HG03571 (cell line): Measurements from ENCODE around the gene FAM124A.

Source experiments
- ATAC-seq: cut with Tn5 transposase; IDR thresholded peaks from one replicate; pipeline ENCODE4 v1.9.1; 2021; ENCODE audit not compliant: unreplicated experiment

The FAM124A gene

DNA sequence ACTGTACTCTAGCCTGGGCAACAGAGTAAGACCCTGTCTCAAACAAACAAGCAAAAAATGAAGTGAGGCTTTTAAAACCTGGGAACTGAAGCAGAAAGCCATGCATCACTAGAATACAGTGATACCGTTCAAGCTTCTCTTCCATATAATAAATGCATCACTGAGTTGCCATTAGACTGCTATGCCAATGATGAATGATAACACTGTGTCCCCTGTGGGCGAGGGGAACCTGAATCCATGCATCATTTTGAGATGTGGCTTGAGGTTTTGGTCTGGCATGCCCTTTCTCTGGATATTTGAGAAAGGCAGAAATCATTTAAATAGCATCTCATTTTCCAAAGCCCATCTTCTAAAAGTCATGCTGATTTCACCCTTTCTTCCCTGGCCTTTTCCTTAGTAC is 1.5 kb upstream of the FAM124A start:
- ATAC-seq, result no peak

DNA sequence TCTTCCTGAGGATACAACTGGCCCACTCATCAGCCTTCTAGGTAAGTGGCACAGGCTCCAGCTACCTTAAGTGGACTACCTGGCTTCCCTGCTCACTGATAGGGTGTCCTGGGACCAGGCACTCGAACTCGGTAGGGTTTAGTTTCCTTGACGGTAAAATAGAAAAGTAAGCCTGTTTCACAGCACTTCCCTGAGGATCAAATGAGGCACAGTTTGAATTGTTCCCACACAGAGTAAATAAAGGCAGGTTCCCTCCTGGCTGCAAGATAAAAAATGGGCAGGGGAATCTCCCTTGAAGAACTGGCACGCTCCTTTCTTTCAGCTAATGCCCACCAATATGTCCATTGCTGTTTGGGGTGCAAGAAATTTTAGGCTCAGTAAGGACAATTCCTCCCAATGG is 1.1 kb upstream of the FAM124A start:
- no peak for ATAC-seq

DNA sequence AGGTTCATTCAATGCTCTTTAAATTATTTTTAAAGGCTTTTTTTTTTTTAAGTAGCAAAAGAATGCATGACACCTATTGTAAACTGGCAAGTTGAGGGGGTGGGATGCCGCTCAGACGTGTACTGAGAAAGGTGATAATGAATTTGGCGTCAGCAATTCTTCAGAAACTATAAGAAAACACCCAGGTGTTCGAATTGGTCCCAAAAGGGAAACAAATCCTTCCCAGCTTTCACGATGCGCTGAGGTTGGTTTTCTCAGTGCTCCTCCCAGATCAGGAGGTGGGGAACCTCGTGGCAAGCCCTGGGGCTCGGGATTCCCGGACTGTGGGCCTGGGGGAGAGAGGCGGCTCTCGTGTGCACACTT is 543 bp upstream of the FAM124A start:
- no peak for ATAC-seq

DNA sequence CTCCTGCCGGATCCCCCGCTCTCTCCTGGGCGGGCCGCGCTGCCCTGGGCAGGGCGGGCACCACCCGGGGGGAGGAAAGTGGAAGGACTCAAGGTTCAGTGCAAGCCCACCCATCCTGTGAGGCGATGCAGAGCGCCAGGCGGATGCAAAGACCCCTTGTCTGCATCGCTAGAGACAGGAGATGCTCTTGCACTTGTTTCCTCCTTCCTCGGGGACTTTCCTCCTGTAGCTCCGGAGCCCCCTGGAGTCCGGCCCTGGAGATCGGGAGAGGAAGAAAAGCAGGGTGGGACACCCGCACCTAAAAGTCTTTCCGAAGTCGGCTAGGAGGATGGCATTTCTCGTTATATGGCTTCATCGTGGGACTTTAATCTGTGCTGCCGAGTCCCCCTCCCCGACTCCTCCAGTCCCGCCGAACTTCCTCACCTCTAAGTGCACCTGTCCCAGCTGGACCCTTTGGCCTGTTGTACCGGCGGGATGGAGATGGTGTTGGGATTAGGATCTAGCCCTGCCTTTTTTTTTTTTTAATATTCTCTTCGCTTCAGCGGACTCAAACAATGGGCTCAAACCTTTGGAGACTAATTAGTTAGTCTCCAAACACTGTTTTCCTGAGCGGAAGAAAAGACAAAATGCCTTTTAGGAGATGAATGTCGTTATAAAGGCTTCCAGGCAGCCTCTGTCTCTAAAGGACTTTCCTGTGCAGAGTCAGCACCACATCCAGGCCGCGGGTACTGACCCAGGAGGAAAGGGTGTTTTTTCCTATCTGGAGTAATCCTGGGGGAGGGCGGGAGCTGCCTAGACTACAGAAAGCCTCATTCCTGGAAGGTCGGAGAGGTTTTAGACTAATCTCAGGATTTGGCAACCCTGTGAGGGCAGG is 725 bp downstream of the FAM124A start:
- ATAC-seq, result no peak

DNA sequence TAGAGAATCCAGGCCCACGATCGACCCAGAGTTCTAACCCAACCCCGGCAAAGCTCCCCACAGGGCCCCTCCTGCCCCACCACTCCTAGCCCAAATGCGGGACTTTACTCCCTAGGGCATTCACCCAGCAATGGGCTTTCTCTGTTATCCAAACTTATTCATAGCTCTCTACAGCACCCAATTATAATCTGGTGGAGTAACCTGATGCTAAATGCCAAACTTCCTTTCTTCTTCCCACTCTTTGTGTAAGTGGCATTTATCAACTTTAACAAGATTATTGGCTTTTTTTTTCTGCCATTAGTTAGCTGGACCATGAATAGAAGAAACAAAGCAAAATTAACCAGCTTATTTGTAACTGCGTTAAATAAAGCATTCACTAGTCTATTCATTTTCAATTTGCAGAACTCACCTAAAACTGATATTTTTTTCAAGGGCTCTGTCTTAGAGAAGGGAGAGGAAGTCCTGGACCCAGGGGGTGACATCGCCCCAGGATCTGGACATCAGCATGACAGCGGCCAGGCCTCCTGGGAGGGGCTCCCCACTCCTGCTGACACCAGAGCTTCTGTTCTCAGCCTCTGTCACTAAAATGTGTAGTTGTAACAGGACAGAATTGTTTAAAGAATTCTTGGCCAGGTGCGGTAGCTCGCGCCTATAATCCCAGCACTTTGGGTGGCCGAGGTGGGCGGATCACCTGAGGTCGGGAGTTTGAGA is 1.5 kb downstream of the FAM124A start:
- ATAC-seq, result no peak

DNA sequence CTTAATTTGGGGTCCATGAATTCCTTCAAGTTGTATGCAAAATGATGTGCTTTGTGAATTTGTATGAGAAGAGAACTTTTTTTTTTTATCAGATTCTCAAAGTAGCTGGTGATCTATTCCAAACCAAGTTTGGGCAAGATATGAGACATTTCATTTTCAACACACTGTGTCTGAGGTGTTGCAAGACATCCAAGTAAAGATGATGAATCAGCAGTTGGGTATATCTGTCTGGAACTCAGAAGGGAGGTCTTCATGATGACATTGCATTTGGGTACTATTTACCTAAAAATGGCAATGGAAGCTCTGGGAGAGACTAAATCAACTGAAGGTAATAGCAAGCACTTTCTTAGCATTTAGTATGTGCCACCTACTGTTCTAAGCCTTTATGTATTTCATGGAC is 2.8 kb downstream of the FAM124A start:
- no peak for ATAC-seq

DNA sequence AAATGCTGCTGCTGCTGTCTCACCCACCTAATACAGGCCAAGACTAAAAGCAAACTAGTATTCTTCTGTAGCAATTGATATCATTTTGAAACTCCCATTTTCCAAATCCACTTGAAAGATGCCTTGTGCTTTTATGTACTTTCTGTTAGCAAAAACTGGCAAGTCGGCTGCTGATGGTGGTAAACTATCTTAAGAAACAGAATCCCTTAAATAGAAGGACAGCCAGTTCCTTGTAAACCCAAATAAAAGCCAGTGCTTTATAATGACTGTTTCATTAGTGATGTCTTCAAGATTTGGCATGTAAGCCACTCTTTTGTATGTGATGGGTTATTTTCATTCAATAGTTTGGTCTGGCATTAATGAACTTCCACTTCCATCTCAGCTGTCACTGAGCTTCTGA is 5.2 kb downstream of the FAM124A start:
- ATAC-seq, result no peak

DNA sequence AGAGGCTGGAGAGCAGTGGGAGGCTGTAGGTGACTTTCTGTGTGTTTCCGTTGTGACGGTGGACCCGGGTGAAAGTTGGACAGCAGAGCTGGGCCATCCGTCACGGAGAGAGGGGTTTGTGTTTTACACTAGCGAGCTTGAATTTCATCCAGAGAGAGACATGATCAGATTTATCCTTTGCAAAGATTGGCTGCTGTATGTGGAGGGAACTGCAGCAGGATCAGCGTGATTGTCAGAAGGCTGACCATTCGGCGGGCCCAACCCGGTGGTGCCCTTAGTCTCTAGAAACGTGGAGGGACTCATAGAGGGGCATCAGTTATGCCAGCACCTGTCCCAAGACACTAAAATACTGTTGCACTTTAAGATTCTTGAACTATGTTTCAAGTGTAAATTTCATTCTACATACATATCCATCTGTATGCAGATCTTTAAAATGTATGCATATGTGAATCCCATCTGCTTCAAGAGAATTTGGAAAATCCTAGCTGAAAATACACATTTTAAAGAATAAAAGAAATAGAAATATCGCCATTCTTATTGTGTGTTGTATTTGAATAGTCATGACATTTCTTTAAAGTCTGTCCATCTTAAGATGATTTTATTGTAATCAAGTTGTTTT is 7.0 kb downstream of the FAM124A start:
- ATAC-seq, result no peak

DNA sequence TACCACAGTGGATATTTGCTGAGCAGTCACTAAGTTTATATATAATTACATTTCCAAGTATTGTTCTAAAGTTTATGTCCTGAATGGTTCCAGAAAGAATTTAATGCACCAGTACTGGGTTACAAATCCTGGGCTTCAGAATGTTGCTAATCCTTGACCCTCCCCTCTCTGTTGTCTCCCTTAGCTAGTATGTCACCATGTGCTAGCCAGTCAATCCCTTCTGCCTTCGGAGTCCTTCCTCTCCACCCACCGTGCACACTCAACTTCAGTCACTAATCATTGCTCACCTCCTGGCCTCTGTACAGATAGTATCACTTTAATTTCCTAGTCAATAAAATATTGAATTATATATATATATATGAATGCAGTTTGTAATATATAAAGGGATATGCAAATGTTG is 7.5 kb downstream of the FAM124A start:
- no peak for ATAC-seq

DNA sequence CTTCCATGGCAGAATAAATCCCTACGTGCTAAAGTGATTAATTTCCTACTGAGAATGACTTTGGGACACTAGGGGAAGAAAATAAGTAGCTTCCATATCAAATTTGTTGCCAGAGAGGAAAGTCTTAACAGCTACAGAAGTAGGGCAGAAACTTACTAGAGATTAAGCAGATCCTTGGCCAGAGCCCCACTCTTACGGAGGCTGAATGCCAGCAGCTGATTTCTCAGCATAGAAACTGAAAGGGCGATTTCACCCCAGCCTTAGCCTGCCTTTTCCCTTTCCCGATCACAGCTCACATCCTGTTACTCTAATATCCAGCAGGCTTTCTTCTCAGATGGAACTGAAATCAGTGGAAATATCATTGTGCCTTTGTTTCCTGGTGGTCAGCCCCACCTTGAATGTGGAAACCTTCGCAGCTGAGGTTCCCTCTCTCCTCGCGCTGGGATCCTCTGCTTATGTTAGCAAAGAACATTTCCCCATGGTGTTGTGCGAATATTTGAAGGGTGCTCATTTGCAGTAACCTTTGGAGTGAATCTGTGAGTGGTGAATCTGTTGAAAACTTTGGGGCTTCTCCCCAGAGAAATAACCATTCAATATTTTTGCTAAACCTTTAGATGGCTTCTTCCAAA is 8.4 kb downstream of the FAM124A start:
- ATAC-seq, result no peak

DNA sequence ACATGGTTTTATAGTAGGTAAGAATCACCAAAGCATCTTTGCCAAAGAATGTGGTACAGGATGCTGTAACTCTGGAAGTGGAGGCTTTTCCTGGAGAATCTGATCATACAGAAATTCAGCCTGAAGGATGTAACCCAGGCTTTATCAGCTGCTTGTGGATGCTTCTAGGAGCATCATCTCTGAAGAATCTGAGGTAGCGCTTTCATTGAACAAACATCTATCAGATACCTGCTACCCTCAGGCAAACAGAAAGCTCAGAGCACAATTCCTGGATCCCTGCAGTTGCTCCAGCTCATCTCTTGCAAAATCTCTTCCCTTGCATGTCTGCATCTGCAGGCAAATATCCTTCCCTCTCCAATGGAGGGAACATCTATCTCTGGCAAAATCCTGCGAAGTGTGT is 9.3 kb downstream of the FAM124A start:
- no peak for ATAC-seq

DNA sequence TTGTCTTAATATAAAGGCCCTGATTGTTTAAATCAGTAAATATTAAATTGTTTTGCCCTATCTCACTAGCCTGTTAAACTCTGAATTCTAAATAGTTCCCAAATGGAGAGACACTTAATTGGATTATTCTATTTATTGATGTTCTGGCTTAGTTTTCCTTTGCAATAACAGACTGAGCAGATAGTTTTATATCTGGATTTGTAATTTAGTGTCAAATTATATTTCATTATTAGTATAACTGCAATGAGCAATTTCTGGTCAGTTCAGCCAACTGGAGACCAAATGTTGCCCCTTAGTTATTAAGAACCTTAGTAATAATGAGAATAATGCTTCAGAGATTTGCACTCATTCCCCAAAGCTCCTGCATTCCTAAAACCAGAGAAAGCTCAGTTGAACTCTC is 10.1 kb downstream of the FAM124A start:
- no peak for ATAC-seq

DNA sequence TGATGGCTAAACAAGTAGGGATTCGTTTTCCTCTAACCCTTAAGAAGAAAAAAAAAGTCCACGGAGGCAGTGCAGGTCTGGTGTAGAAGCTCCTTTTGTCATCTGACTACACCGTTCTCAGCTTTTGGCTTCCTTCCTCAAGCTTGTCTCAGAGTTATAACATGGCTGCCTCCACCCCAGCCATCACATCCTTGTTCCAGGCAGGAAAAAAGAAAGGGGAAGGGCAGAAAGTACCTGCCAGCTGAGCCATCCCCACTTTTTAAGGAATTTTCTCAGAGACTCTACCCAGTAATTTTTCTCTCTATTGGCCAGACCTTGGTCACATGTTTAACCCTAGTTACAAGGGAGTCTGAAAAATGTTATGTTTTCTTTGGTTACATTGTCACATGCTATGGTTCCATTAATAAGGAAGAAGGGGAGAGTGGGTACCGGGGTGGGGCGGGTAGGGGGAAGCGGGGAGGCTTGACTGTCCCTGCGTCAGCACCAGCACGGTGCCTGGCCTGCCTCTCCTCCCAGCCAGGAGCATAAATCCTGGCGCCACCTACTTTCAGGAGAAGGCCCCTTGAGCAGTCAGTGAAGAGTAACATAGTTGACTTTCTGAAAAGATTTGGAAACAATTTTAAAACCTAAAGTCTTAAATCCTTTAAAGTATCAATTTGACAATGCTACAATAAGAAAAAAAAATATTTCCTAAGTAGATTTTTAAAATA is 11.1 kb downstream of the FAM124A start:
- no peak for ATAC-seq

DNA sequence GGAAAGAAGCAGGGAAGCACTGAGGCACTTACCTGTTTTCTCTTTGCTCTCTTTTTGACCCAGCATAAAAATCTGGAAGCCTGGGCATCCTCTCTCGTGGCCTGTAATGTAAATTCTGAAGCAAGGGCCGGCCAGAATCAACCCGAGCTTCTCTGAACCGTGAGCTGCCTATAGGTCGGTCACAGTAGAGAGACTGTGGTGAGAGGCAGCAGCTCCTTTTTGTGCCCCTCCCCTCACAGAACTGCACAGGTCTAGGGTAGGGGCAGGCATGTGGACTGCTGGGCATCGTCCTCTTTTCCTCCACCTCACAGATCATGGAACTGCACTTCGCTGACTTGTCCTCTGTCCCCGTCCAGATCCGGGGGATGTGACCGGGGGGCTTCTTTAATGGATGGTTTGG is 12.5 kb downstream of the FAM124A start:
- no peak for ATAC-seq

DNA sequence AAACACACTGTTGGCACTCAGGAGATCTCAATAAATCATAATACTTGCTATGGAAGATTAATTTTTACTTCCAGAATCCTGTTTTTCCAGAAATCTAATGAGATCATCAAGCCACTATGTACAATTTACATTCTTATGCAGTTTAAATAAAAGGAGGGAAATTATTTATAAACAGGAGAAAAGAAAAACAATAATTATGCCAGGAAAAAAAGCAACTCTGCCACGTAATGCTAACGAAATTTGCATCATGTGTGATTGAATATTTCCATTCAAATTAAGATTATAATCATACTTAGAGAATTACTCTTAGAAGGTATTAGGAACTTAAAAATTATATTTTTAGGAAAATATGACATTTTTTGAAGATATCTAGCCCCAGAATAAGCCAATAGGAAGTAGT is 13.0 kb downstream of the FAM124A start:
- ATAC-seq, result no peak

DNA sequence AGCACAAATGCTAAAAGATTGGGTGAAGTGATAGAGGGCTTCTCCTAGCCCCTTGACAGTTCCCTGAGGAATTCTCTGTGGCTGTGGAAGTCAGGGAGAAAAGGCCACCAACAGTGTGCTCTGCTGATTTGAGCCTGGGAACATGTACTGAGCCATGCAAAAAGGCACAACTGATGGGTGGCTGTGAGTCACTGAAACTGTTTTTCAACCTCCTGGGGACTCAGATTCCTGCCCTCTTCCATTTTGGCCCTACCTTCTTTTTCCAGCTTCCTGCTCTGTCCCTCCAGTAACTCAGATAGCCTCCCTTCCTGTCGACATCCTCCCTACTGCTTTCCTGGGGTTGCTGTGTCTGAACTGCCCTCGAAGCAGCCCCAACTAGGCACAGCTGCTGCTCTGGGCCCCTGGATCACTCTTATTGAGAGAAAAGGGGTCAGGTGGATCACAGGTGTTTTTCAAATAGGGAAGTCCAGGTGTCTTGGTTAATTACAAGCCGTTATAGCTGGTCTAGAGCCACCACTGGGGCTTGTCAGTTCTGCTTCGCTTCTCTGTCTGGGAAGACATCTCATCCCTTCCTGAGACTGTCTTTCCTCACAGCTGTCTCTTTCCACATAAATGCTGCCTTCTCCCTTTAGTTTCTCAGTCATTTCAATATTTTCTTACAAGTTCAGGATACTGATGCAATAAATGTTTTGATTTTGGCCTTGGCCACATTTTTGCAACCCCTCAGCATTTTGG is 13.7 kb downstream of the FAM124A start:
- ATAC-seq, result no peak

DNA sequence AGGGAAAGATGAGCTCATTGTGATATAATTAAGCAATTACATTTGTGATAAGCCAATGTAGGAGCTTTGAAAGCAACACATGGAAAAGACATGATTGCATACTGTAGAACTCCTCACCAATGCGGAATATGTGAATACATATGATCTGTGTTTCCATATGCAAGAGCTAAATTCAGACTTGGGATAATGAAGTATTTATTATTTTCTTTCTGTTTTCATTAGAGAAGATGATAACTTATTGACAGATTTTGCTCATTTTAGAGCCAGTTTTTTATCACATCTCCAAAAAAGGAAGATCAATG is 14.2 kb downstream of the FAM124A start:
- no peak for ATAC-seq

DNA sequence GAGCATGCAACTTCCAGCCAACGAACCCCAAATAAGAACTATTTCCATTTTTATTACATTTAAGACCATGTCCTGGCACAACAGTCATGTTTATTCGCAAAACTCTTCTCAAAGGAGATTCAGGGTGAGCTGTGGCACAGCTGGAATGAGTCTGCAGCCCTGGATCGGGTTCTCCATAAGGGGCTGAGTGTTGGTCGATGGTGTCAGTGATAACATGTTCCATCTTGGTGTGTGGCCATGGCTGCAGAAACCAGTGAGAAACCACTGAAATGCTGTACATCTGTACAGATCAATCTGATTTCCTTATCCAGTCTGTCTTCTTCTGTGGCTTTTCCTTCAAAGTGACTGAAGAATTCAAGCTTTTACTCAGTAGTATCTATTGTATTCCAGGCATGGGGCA is 15.2 kb downstream of the FAM124A start:
- ATAC-seq, result no peak

DNA sequence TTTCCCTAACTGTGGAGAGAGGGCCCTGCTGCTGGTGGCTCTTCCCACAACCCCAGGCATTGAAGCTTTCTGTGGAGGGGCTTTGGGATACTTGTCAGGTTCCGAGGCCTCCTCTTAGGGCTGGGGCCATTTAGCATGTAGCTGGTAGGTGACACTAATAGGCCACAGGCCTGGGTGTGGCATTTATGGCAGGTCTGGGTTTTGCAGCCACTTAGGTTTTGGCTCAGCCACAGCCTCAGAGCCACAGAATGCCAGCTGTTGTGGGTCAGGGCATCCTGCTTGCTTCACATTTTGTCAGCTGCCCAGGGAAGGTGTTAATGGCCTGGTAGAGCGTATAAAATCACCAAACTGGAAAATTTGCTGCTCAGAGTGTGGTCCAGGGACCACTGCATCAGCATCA is 15.7 kb downstream of the FAM124A start:
- no peak for ATAC-seq

DNA sequence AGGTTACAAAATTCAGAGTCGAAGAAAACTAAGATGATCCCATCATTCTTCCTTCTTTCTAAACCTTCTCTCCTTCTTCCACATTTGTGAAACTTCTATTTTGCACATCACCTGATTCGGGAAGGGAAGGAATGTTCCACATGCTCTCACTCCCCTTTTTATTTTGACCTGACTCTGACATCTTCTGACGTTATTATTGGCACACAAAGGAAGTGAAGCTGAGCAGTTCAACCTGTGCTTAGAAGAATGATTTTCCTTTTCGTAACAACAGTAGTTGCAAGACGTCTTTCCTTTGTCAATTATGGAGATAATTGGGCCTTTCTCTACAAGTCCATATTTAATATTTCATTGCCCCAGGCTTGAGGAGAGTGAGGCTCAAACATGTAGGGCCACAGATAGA is 18.0 kb downstream of the FAM124A start:
- no peak for ATAC-seq

DNA sequence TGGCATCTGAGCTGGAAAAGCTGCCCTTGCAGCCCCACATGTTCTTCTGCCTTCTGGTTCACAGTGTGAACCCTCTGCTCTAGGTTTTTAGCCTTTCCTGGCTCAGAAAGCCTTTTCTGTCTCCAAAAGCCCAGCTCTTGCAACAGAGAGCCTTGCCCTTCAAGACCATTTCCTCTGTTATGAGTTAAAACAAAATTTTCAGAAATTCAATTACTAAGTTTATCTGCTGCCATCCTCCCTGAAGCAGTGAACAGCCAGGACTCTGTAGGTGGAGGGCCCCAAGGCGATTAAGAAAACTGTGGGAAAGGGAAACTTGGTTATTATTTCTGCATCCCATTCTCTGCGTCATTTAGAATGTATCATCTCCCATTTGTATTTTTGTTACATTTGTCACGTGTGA is 18.8 kb downstream of the FAM124A start:
- ATAC-seq, result no peak
